Heart left ventricle (tissue), 13 donors: Measurements from ENCODE around the gene EPHB1.

Experiments
- POLR2A ChIP-seq, 2 donors: fragments of 450-650 bp; IDR thresholded peaks; one replicate each; pipeline ENCODE4 v1.6.1; 2017; ENCODE audit warnings: antibody characterized with exemption in 2 of 2, mild to moderate bottlenecking in 2 of 2, moderate library complexity in 2 of 2
- TF ChIP-seq, protein P1 (sequence below), 12 donors: fragments of 200-600 bp; sonication (generic) in 4 of 12; IDR thresholded peaks; one replicate each; pipeline versions ENCODE4 v1.5.0 to v1.8.0; 2018 to 2022; ENCODE audit warnings: antibody characterized with exemption in 12 of 12, mild to moderate bottlenecking in 5 of 12
- donor health status: ischemic (EF 13 %, LVEDD 7.1; RV severe dilation, severe dysfunction).
- donor health status: DM: no; HTN: yes; CAD: no.
- donor health status: DM: no; HTN: no; CAD: no.
- donor health status: ischemic (EF 25% LVEDD 6.9; RV normal size, moderate dysfunction).
- donor health status: ischemic (EF 25% LVEDD 5.7; RV mildly dilated, moderate dysfunction).
- donor health status: ischemic (EF 35%, LVEDD 5.7; RV mildly dilated, moderate dysfunction).
- donor health status: nonischemic (EF 11% LVEDD 7.7; RV severe dilation, severe dysfunction).
- donor health status: DM: yes; HTN: yes; CAD: no.
- donor health status: PGD.
- donor health status: ischemic (EF 29% LVEDD 5.4; RV normal size, mild dysfunction).
- donor health status: nonischemic (EF 23%, LVEDD 6.1; RV moderate dilation, normal function).

DNA sequence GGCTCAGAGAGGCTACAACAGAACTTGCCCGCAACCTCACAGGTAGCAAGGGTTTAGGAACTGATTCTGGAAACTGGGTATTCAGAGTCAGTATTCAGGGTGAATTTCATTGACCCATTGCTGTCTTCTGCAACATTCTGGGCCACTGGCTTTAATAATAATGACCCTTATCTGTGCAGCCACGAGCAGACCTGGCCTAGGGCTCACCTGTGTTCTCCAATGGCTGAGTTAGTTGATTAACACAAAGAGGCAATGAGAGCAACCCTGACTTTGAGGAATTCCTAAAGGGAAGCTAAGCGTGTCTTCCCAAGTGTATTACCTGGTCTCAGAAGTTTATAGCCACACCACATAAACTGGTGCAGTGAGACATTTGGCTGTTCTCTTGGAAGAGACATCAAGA, 289.9 kb downstream of the EPHB1 start:
- TF ChIP-seq, protein P1, sequence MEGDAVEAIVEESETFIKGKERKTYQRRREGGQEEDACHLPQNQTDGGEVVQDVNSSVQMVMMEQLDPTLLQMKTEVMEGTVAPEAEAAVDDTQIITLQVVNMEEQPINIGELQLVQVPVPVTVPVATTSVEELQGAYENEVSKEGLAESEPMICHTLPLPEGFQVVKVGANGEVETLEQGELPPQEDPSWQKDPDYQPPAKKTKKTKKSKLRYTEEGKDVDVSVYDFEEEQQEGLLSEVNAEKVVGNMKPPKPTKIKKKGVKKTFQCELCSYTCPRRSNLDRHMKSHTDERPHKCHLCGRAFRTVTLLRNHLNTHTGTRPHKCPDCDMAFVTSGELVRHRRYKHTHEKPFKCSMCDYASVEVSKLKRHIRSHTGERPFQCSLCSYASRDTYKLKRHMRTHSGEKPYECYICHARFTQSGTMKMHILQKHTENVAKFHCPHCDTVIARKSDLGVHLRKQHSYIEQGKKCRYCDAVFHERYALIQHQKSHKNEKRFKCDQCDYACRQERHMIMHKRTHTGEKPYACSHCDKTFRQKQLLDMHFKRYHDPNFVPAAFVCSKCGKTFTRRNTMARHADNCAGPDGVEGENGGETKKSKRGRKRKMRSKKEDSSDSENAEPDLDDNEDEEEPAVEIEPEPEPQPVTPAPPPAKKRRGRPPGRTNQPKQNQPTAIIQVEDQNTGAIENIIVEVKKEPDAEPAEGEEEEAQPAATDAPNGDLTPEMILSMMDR (IDR thresholded peaks at IDR 0.05): no peak
- no peak for TF ChIP-seq POLR2A (IDR thresholded peaks at IDR 0.05)
